Colon (tissue), 2 donors: ENCODE measurements around the gene ZNF91.
"Not testable (repeated sequence)": the region's sequence is repeated elsewhere in the genome, so short reads cannot be mapped to it uniquely, and the experiment has no call there.

Experiments used
- FAIRE-seq: peaks from 2 replicates; lab custom pipeline; 2012; peaks lifted over from hg19 to GRCh38; lab: Jason Lieb, UNC
- donor health status: control.
- donor health status: control.

ZNF91 gene

GRCh38 chr19:23318143-23318542, 77.1 kb downstream of the ZNF91 start:
- FAIRE-seq, result no peak

GRCh38 chr19:23315286-23315685, 80.0 kb downstream of the ZNF91 start:
- no peak for FAIRE-seq

- FAIRE-seq, result no peak
Measured at GRCh38 chr19:23314505-23315251, 80.6 kb downstream of the ZNF91 start.

- FAIRE-seq, result no peak
Measured at GRCh38 chr19:23313196-23313595, 82.1 kb downstream of the ZNF91 start.

- no peak for FAIRE-seq
Measured at GRCh38 chr19:23312515-23312914, 82.8 kb downstream of the ZNF91 start.

- FAIRE-seq, result no peak
Measured at GRCh38 chr19:23311551-23311950, 83.7 kb downstream of the ZNF91 start.

GRCh38 chr19:23310729-23311211, 84.5 kb downstream of the ZNF91 start:
- FAIRE-seq, result no peak

- no peak for FAIRE-seq
Measured at GRCh38 chr19:23309926-23310325, 85.3 kb downstream of the ZNF91 start.

GRCh38 chr19:23305555-23305954, 89.7 kb downstream of the ZNF91 start:
- FAIRE-seq, result no peak

GRCh38 chr19:23304238-23304637, 91.0 kb downstream of the ZNF91 start:
- no peak for FAIRE-seq

GRCh38 chr19:23294141-23294540, 101.1 kb downstream of the ZNF91 start:
- no peak for FAIRE-seq

- FAIRE-seq, result not testable (repeated sequence)
Measured at GRCh38 chr19:23289966-23290365, 105.3 kb downstream of the ZNF91 start.
